WTC11 (cell line): ENCODE results near the gene ABHD16A.

ENCODE experiments used
- CREB1 ChIP-seq: sonication (generic); formaldehyde crosslinking; IDR thresholded peaks from 2 replicates; pipeline ENCODE4 v1.8.0; 2023; ENCODE audit warnings: mild to moderate bottlenecking, missing genetic modification reagents
- CTCF ChIP-seq: fragments of 200-600 bp; IDR thresholded peaks from 2 replicates; pipeline ENCODE4 v1.8.0; 2022; ENCODE audit warnings: antibody characterized with exemption
- JUN ChIP-seq: sonication (generic); formaldehyde crosslinking; IDR thresholded peaks from 2 replicates; pipeline ENCODE4 v1.8.0; 2023; ENCODE audit warnings: mild to moderate bottlenecking, missing genetic modification reagents
- TF ChIP-seq, protein P1 (sequence below): sonication (generic); formaldehyde crosslinking; IDR thresholded peaks from 2 replicates; pipeline ENCODE4 v1.8.0; 2023; ENCODE audit warnings: missing genetic modification reagents, mild to moderate bottlenecking, borderline replicate concordance

DNA sequence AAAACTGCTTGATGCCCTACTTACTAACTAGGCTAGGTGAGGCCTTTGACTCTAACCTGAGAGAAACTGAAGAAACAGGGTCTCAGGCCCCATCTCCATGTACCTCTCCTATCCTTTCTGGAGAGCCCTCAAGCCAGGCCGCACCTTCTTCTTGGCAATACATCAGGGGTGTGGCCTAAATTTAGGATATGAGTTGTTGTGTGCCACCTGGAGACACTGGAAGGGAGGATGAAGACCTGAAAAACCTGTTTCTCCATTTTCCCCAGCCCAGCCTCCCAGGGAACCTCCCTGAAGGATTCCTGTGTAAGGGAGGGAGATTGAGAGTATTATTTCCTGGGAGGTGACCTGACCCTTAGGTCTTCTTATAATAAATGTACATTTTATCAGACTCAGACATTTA is 15.1 kb upstream of the ABHD16A start:
- TF ChIP-seq JUN (CRISPR knock-in tag) (no peak), CTCF (no peak), CREB1 (CRISPR knock-in tag) (no peak)
- TF ChIP-seq, protein P1, sequence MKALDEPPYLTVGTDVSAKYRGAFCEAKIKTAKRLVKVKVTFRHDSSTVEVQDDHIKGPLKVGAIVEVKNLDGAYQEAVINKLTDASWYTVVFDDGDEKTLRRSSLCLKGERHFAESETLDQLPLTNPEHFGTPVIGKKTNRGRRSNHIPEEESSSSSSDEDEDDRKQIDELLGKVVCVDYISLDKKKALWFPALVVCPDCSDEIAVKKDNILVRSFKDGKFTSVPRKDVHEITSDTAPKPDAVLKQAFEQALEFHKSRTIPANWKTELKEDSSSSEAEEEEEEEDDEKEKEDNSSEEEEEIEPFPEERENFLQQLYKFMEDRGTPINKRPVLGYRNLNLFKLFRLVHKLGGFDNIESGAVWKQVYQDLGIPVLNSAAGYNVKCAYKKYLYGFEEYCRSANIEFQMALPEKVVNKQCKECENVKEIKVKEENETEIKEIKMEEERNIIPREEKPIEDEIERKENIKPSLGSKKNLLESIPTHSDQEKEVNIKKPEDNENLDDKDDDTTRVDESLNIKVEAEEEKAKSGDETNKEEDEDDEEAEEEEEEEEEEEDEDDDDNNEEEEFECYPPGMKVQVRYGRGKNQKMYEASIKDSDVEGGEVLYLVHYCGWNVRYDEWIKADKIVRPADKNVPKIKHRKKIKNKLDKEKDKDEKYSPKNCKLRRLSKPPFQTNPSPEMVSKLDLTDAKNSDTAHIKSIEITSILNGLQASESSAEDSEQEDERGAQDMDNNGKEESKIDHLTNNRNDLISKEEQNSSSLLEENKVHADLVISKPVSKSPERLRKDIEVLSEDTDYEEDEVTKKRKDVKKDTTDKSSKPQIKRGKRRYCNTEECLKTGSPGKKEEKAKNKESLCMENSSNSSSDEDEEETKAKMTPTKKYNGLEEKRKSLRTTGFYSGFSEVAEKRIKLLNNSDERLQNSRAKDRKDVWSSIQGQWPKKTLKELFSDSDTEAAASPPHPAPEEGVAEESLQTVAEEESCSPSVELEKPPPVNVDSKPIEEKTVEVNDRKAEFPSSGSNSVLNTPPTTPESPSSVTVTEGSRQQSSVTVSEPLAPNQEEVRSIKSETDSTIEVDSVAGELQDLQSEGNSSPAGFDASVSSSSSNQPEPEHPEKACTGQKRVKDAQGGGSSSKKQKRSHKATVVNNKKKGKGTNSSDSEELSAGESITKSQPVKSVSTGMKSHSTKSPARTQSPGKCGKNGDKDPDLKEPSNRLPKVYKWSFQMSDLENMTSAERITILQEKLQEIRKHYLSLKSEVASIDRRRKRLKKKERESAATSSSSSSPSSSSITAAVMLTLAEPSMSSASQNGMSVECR = no peak
